ENCODE measurements around the gene ARL4A.

- TF ChIP-seq POLR2A (IDR thresholded peaks at IDR 0.05) = no peak
- TF ChIP-seq CTCF (IDR thresholded peaks at IDR 0.05) = peak in 1 of 3 donors; percentile 54
Measured at GRCh38 chr7:12686234-12686890, 1.1 kb upstream of the ARL4A start.
